HG02870 (cell line): ENCODE measurements around the gene LIMS1.
"Not testable (repeated sequence)": the region's sequence is repeated elsewhere in the genome, so short reads cannot be mapped to it uniquely, and the experiment has no call there.

ENCODE experiments used
- ATAC-seq: cut with Tn5 transposase; IDR thresholded peaks from one replicate; pipeline ENCODE4 v1.9.1; 2021; ENCODE audit warnings: mild to moderate bottlenecking, moderate library complexity; ENCODE audit not compliant: unreplicated experiment

Gene LIMS1

DNA sequence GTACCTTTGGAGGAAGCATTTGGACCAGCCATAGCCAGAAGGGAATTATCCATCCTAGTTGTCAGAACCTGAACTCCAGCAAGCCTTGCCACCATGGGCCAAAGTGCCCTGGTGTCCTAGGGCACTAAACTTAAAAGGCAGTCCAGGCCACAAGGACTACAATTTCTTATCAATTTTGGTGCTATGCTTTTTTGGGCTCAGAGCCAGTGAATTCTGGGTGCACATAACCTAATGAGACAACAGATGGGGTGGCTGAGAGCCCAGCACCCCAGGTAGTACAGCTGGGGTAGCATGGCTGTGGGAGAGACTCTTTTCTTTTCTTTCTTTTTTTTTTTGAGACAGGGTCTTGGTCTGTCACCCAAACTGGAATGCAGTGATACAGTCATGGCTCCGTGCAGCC lies 170.6 kb downstream of the LIMS1 start:
- ATAC-seq = no peak

DNA sequence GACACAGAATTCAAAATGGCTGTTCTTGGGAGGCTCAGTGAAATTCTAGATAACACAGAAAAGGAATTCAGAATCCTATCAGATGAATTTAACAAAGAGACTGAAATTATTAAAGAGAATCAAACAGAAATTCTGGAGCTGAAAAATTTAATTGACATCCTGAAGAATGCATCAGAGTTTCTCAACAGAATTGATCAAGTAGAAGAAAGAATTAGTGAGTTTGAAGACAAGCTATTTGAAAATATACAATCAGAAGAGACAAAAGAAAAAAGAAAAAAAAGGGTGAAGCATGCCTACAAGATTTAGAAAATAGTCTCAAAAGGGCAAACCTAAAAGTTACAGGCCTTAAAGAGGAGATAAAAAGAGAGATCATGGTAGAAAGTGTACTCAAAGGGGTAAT lies 173.0 kb downstream of the LIMS1 start:
- ATAC-seq = no peak

DNA sequence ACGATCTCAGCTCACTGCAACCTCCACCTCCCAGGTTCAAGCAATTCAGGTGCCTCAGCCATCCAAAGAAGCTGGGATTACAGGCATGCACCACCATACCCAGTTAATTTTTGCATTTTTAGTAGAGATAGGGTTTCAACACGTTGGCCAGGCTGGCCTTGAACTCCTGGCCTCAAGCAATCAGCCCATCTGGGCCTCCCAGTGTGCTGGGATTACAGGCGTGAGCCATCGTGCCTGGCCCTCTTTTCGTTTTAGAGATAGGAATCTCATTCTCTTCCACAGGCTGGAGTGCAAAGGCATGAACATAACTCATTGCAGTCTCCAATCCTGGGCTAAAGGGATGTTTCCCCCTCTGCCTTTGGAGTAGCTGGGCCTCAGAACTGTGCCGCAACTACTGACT lies 182.7 kb downstream of the LIMS1 start:
- not testable (repeated sequence) for ATAC-seq

DNA sequence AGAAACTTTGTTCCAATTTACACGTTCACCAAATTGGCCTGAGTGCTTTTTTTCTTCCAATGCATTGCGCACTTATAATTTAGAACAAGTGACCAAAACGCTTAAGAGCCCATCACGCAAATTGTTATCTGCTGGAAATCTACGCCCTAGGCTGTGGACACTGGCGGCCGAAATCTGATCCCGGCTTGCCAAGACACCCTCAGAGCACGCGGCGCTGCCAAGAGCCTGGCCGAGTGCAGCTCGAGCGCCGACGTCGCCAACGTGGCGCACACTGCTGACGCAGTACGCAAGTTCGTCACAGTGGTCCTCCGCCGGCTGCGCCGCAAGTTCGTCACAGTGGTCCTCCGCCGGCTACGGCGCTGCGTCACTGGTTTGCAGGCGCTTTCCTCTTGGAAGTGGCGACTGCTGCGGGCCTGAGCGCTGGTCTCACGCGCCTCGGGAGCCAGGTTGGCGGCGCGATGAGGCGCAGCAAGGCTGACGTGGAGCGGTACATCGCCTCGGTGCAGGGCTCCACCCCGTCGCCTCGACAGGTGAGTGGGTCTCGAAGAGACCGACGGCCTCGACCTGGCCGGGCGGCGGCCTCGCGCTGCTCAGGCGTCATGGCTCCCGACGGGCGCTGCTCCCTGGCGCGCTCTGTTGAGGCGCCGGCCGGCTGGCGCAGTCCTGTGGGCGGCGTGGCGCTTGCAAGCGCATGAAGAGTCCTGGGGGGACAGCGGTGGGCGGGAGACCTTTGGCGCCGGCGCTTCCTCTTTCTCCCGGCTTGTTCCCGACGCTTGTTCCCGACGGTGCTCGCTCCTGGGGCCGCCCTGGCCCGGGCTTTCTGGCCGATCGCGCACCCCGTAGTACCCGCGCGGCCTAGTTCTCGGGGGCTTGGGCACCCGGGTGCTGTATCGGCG lies 185.1 kb downstream of the LIMS1 start, which contains the start of gene RANBP2:
Gene RANBP2, plus strand, starts transcription at position 334 of the 896 bp plus-strand sequence. Its CDS starts 125 bp downstream, at position 459.
- peak; percentile 97 for ATAC-seq

DNA sequence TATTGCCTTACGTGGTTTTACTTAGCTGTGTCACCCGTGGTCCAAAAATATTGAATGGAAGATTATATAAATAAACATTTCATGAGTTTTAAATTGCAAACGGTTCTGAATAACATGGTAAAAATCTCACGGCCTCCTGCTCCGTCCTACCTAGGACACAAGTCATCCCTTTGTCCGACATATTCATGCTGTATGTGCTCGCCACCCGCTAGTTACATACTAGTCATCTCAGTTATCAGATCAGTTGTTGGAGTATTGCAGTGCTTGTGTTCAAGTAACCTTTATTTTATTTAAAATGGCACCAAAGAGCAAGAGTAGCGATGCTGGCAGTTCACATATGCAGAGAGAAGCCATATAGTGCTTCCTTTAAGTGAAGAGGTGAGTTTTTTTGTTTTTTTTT lies 191.8 kb downstream of the LIMS1 start:
- ATAC-seq = not testable (repeated sequence)

DNA sequence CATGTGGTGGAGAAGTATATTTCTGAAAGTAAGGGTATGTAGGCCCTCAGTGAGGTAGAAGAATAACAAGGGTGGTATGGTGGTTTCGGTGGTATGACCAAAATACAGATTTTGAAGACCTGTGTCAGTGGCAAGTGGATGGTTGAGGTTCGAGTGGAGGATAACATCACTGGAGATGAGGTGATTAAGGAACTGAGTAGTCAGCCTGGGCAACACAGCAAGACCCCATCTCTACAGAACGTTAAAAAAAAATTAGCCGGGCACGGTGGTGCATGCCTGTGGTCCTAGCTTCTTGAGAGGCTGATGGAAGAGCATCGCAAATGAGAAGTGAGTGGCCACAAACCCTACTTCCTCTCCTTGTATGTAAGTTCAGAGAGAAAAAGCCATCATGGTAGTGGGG lies 200.4 kb downstream of the LIMS1 start:
- not testable (repeated sequence) for ATAC-seq
